Vagina (tissue), 2 donors: Measurements from ENCODE around the gene TGFB1.

Experiments used
- CTCF ChIP-seq, 3 experiments: fragments of 450-650 bp in 2 of 3; fragments of 200-600 bp in 1 of 3; sonication (generic) in 1 of 3; IDR thresholded peaks; one replicate each; pipeline ENCODE4 v1.5.1; 2017 to 2019; ENCODE audit warnings: antibody characterized with exemption in 3 of 3, mild to moderate bottlenecking in 2 of 3, moderate library complexity in 2 of 3
- POLR2AphosphoS5 ChIP-seq, 2 donors: sonication (generic); formaldehyde crosslinking; IDR thresholded peaks; one replicate each; pipeline ENCODE4 v1.9.0; 2017; ENCODE audit warnings: antibody characterized with exemption in 2 of 2, mild to moderate bottlenecking in 2 of 2, low read depth in 1 of 2; ENCODE audit not compliant: insufficient read depth in 1 of 2

DNA sequence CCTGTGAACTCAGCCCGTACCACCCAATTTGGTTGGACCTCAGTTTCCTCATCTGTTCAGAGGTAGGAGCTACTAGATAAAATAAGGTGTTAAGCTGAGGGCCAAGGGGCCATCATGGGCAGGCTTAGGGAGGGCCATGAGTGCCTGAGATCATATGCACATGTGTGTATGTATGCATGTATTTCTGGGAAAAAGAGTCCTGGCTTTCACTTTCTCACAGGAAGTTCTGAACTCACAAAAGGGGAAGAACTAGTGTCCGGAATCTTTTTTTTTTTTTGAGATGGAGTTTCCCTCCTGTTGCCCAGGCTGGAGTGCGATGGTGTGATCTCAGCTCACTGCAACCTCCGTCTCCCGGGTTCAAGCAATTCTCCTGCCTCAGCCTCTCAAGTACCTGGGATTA, 18.9 kb downstream of the TGFB1 start:
- no peak for TF ChIP-seq CTCF (IDR thresholded peaks at IDR 0.05)
- no peak for TF ChIP-seq POLR2AphosphoS5 (IDR thresholded peaks at IDR 0.05; ENCODE audit: insufficient read depth in 1 of 2, low read depth in 1 of 2)
